ENCODE measurements around the gene COPG2.
"Not testable (repeated sequence)": the region's sequence is repeated elsewhere in the genome, so short reads cannot be mapped to it uniquely, and the experiment has no call there.

The COPG2 gene

DNA sequence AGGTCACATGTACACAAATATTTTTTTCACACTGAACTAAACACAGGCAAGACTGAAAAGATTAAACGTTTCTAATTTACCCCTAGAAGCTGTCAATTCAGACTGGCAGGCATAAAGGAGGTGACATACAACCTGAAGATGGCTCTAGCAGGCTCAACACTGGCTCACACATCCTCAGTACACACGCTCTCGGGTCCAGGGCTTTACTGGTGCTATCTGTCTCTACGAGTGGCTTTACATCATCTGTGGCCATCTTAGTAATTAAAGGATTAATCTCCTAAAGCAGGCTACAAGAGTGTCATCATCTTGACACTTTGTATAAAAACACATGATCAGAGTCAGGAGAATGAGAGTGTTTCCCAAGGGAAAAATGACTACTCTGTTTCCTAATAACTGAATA is 57.3 kb downstream of the COPG2 start:
- Histone ChIP-seq H3K9ac (ENCODE audit: low read depth, low read length, poor library complexity, severe bottlenecking) (no peak overlapping the region), H2AFZ (ENCODE audit: low read length) (no peak overlapping the region), H3K36me3 (ENCODE audit: insufficient read depth, low read length) (peaks cover 87% of the 10 kb centered on the region), H3K9me3 (ENCODE audit: insufficient read depth, low read depth, low read length) (no peaks in the 10 kb centered on the region), H3K79me2 (ENCODE audit: insufficient read depth, low read length) (no peaks in the 10 kb centered on the region), H3K4me1 (ENCODE audit: insufficient read depth, low read length, poor library complexity, severe bottlenecking) (no peaks in the 10 kb centered on the region), H3K4me2 (ENCODE audit: low read depth, low read length, poor library complexity, severe bottlenecking) (no peak overlapping the region), H3K27me3 (ENCODE audit: insufficient read depth, low read length, poor library complexity, severe bottlenecking) (no peaks in the 10 kb centered on the region), H3K4me3 (ENCODE audit: low read length, poor library complexity, severe bottlenecking) (no peak overlapping the region), H3F3A (ENCODE audit: low read depth) (no peaks in the 10 kb centered on the region), H3K9me2 (replicated peaks; ENCODE audit: low read depth, low read length) (no peaks in the 10 kb centered on the region), H4K20me1 (ENCODE audit: insufficient read depth, low read length, poor library complexity, severe bottlenecking) (no peaks in the 10 kb centered on the region)
- no peak for TF ChIP-seq EZH2phosphoT487 (IDR thresholded peaks at IDR 0.05; ENCODE audit: borderline replicate concordance)
- TF ChIP-seq, protein P1, sequence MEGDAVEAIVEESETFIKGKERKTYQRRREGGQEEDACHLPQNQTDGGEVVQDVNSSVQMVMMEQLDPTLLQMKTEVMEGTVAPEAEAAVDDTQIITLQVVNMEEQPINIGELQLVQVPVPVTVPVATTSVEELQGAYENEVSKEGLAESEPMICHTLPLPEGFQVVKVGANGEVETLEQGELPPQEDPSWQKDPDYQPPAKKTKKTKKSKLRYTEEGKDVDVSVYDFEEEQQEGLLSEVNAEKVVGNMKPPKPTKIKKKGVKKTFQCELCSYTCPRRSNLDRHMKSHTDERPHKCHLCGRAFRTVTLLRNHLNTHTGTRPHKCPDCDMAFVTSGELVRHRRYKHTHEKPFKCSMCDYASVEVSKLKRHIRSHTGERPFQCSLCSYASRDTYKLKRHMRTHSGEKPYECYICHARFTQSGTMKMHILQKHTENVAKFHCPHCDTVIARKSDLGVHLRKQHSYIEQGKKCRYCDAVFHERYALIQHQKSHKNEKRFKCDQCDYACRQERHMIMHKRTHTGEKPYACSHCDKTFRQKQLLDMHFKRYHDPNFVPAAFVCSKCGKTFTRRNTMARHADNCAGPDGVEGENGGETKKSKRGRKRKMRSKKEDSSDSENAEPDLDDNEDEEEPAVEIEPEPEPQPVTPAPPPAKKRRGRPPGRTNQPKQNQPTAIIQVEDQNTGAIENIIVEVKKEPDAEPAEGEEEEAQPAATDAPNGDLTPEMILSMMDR (conservative IDR thresholded peaks at IDR 0.05; ENCODE audit: low read length), result no peak

- not testable (repeated sequence) for H3K9me2 ChIP-seq (replicated peaks; ENCODE audit: low read depth, low read length); H3K9ac ChIP-seq (ENCODE audit: low read depth, low read length, poor library complexity, severe bottlenecking); H3K4me2 ChIP-seq (ENCODE audit: low read depth, low read length, poor library complexity, severe bottlenecking); H3F3A ChIP-seq (ENCODE audit: low read depth); H3K79me2 ChIP-seq (ENCODE audit: insufficient read depth, low read length); H4K20me1 ChIP-seq (ENCODE audit: insufficient read depth, low read length, poor library complexity, severe bottlenecking); H3K27me3 ChIP-seq (ENCODE audit: insufficient read depth, low read length, poor library complexity, severe bottlenecking); H3K9me3 ChIP-seq (ENCODE audit: insufficient read depth, low read depth, low read length); H3K4me3 ChIP-seq (ENCODE audit: low read length, poor library complexity, severe bottlenecking); H3K4me1 ChIP-seq (ENCODE audit: insufficient read depth, low read length, poor library complexity, severe bottlenecking); H2AFZ ChIP-seq (ENCODE audit: low read length)
- H3K36me3 ChIP-seq (ENCODE audit: insufficient read depth, low read length), result peaks cover 64% of the 10 kb centered on the region
These were observed 61.5 kb downstream of the COPG2 start for GRCh38 chr7:130607066-130607465.

- Histone ChIP-seq H2AFZ (ENCODE audit: low read length) (no peak overlapping the region), H3K9me2 (replicated peaks; ENCODE audit: low read depth, low read length) (no peaks in the 10 kb centered on the region), H3K79me2 (ENCODE audit: insufficient read depth, low read length) (no peaks in the 10 kb centered on the region), H3K4me3 (ENCODE audit: low read length, poor library complexity, severe bottlenecking) (no peak overlapping the region), H3K27me3 (ENCODE audit: insufficient read depth, low read length, poor library complexity, severe bottlenecking) (no peaks in the 10 kb centered on the region), H3K36me3 (ENCODE audit: insufficient read depth, low read length) (peaks cover 55% of the 10 kb centered on the region), H3K9me3 (ENCODE audit: insufficient read depth, low read depth, low read length) (no peaks in the 10 kb centered on the region), H3K4me1 (ENCODE audit: insufficient read depth, low read length, poor library complexity, severe bottlenecking) (no peaks in the 10 kb centered on the region), H3K4me2 (ENCODE audit: low read depth, low read length, poor library complexity, severe bottlenecking) (no peak overlapping the region), H3F3A (ENCODE audit: low read depth) (no peaks in the 10 kb centered on the region), H4K20me1 (ENCODE audit: insufficient read depth, low read length, poor library complexity, severe bottlenecking) (no peaks in the 10 kb centered on the region), H3K9ac (ENCODE audit: low read depth, low read length, poor library complexity, severe bottlenecking) (no peak overlapping the region)
- TF ChIP-seq, protein P1 (conservative IDR thresholded peaks at IDR 0.05; ENCODE audit: low read length), result no peak
- no peak for TF ChIP-seq EZH2phosphoT487 (IDR thresholded peaks at IDR 0.05; ENCODE audit: borderline replicate concordance)
These were observed 62.4 kb downstream of the COPG2 start for GRCh38 chr7:130606161-130606560.

GRCh38 chr7:130598056-130598455 is 70.5 kb downstream of the COPG2 start:
- Histone ChIP-seq H3K27me3 (ENCODE audit: insufficient read depth, low read length, poor library complexity, severe bottlenecking) (no peaks in the 10 kb centered on the region), H3K4me3 (ENCODE audit: low read length, poor library complexity, severe bottlenecking) (no peak overlapping the region), H3K4me2 (ENCODE audit: low read depth, low read length, poor library complexity, severe bottlenecking) (no peak overlapping the region), H4K20me1 (ENCODE audit: insufficient read depth, low read length, poor library complexity, severe bottlenecking) (no peaks in the 10 kb centered on the region), H3K4me1 (ENCODE audit: insufficient read depth, low read length, poor library complexity, severe bottlenecking) (no peaks in the 10 kb centered on the region), H2AFZ (ENCODE audit: low read length) (no peak overlapping the region), H3K9me2 (replicated peaks; ENCODE audit: low read depth, low read length) (no peaks in the 10 kb centered on the region), H3K79me2 (ENCODE audit: insufficient read depth, low read length) (no peaks in the 10 kb centered on the region), H3F3A (ENCODE audit: low read depth) (no peaks in the 10 kb centered on the region), H3K9me3 (ENCODE audit: insufficient read depth, low read depth, low read length) (no peaks in the 10 kb centered on the region), H3K9ac (ENCODE audit: low read depth, low read length, poor library complexity, severe bottlenecking) (no peak overlapping the region), H3K36me3 (ENCODE audit: insufficient read depth, low read length) (peaks cover 1% of the 10 kb centered on the region; the same call in 1 of the 2 replicates)
- TF ChIP-seq, protein P1 (conservative IDR thresholded peaks at IDR 0.05; ENCODE audit: low read length), result no peak
- no peak for TF ChIP-seq EZH2phosphoT487 (IDR thresholded peaks at IDR 0.05; ENCODE audit: borderline replicate concordance)

All from Loucy (cell line).